Type B pancreatic cell (in vitro differentiated cells): ENCODE results near the gene MTFMT. TPM values are rescaled to one million over a fixed set of nuclear protein-coding genes. Genes with fewer than 3 reads are reported as not detected.
"Not testable (repeated sequence)": the region's sequence is repeated elsewhere in the genome, so short reads cannot be mapped to it uniquely, and the experiment has no call there.

Source experiments
- DNase-seq: peaks from one replicate; pipeline ENCODE4 v3.0.0; 2021; ENCODE audit warnings: mixed read lengths; ENCODE audit not compliant: unreplicated experiment; ENCODE audit errors: extremely low spot score
- H3K27ac Mint-ChIP-seq: 2 replicates; pipeline ENCODE4 v1.8.0; 2021; ENCODE audit warnings: mild to moderate bottlenecking, mixed read lengths
- H3K27me3 Mint-ChIP-seq: 2 replicates; pipeline ENCODE4 v1.8.0; 2021; ENCODE audit warnings: mixed read lengths
- H3K36me3 Mint-ChIP-seq: 2 replicates; pipeline ENCODE4 v1.8.0; 2021; ENCODE audit warnings: mixed read lengths
- H3K4me1 Mint-ChIP-seq: one replicate; pipeline ENCODE4 v1.8.0; 2021; ENCODE audit warnings: mixed read lengths; ENCODE audit not compliant: unreplicated experiment
- H3K4me3 Mint-ChIP-seq: 2 replicates; pipeline ENCODE4 v1.8.0; 2021; ENCODE audit warnings: mild to moderate bottlenecking, mixed read lengths
- H3K9me3 Mint-ChIP-seq: 2 replicates; pipeline ENCODE4 v1.8.0; 2021; ENCODE audit warnings: mixed read lengths
- CTCF ChIP-seq: fragments of 200-600 bp; sonication (generic); conservative IDR thresholded peaks from 2 replicates; pipeline ENCODE4 v1.5.0; 2021; ENCODE audit warnings: antibody characterized with exemption, mild to moderate bottlenecking
- total RNA-seq: library from RNA; stranded (reverse); gene quantifications from 2 replicates; pipeline ENCODE4 v1.2.1, GENCODE V29; 2021; ENCODE audit warnings: low replicate concordance

MTFMT gene
- total RNA-seq, 1 donor from 2014 or later, result 19.5 TPM

GRCh38 chr15:65048241-65048640 lies 18.8 kb upstream of the MTFMT start:
- Mint-ChIP-seq H3K4me1 (peaks cover 35% of the 10 kb centered on the region), H3K4me3 (no peak overlapping the region), H3K27me3 (no peaks in the 10 kb centered on the region), H3K27ac (no peak overlapping the region), H3K36me3 (no peaks in the 10 kb centered on the region), H3K9me3 (no peaks in the 10 kb centered on the region)
- DNase-seq, result no peak
- TF ChIP-seq CTCF, result no peak

- Mint-ChIP-seq H3K4me3 (peak within 1 kb of the TSS; percentile 28), H3K4me1 (peaks cover 34% of the 10 kb centered on the region), H3K36me3 (no peaks in the 10 kb centered on the region), H3K9me3 (no peaks in the 10 kb centered on the region), H3K27ac (peak within 1 kb of the TSS; percentile 82), H3K27me3 (peaks cover 3% of the 10 kb centered on the region)
- DNase-seq, result no peak
- no peak for TF ChIP-seq CTCF
Observed at GRCh38 chr15:65044724-65045481, 15.5 kb upstream of the MTFMT start, which contains the start of gene SLC51B. Gene SLC51B, plus strand, starts transcription at chr15:65045387. Its CDS starts 4,618 bp downstream, at chr15:65050005.

- H3K27ac Mint-ChIP-seq, result peak overlapping the region; percentile 74
- H3K4me3 Mint-ChIP-seq, result peak overlapping the region; percentile 28
- H3K4me1 Mint-ChIP-seq, result peaks cover 30% of the 10 kb centered on the region
- H3K36me3 Mint-ChIP-seq, H3K27me3 Mint-ChIP-seq, H3K9me3 Mint-ChIP-seq, DNase-seq: not testable (repeated sequence)
Observed at GRCh38 chr15:65044218-65044617, 14.8 kb upstream of the MTFMT start.

- Mint-ChIP-seq H3K9me3 (no peaks in the 10 kb centered on the region), H3K27me3 (peaks cover 3% of the 10 kb centered on the region), H3K4me3 (no peak overlapping the region), H3K4me1 (peaks cover 31% of the 10 kb centered on the region), H3K36me3 (no peaks in the 10 kb centered on the region), H3K27ac (peak overlapping the region; percentile 73)
- TF ChIP-seq CTCF, result no peak
- no peak for DNase-seq
Observed at GRCh38 chr15:65042776-65043327, 13.4 kb upstream of the MTFMT start.

GRCh38 chr15:65041787-65042186 lies 12.3 kb upstream of the MTFMT start:
- no peaks in the 10 kb centered on the region for H3K9me3 Mint-ChIP-seq
- H3K27ac Mint-ChIP-seq, result no peak overlapping the region
- H3K27me3 Mint-ChIP-seq, result peaks cover 3% of the 10 kb centered on the region
- H3K4me3 Mint-ChIP-seq, result no peak overlapping the region
- TF ChIP-seq CTCF, result no peak
- peaks cover 39% of the 10 kb centered on the region for H3K4me1 Mint-ChIP-seq
- DNase-seq, result no peak
- no peaks in the 10 kb centered on the region for H3K36me3 Mint-ChIP-seq

- peaks cover 3% of the 10 kb centered on the region for H3K27me3 Mint-ChIP-seq
- H3K4me1 Mint-ChIP-seq, result peaks cover 43% of the 10 kb centered on the region
- no peaks in the 10 kb centered on the region for H3K36me3 Mint-ChIP-seq
- H3K27ac Mint-ChIP-seq, result peak overlapping the region; percentile 14
- DNase-seq, result no peak
- no peak for TF ChIP-seq CTCF
- H3K9me3 Mint-ChIP-seq, result no peaks in the 10 kb centered on the region
- no peak overlapping the region for H3K4me3 Mint-ChIP-seq
Observed at GRCh38 chr15:65040461-65040860, 11.0 kb upstream of the MTFMT start.
